SH-SY5Y (cell line): ENCODE results near the gene CORO2B.

Experiments
- GATA2 ChIP-seq: IDR thresholded peaks from 2 replicates; pipeline ENCODE4 v1.6.1; 2011; ENCODE audit warnings: mild to moderate bottlenecking, low read depth, low read length
- GATA3 ChIP-seq: IDR thresholded peaks from 2 replicates; pipeline ENCODE4 v1.6.1; 2011; ENCODE audit warnings: low read depth, mild to moderate bottlenecking, low read length, moderate library complexity

DNA sequence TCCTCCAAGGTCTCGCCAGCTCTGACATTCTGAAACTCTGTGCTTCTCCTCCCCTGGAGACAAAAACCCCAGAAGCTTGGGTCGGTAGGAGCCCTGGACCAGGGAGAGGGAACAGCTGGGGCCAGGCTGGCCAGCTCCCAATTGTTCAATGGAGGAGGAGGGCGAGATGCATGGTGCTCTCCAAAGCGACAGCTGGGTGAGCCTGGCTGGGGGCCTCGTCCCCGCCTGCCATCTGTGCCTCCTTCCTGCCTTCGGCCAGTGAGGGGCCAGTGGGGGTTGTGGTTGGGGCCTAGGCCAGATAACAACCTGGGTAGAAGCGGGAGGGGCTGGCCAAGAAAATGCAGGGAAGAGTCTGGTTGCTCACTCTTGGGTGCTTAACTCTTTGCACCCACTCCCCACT lies 79.4 kb downstream of the CORO2B start:
- TF ChIP-seq GATA2, result no peak
- TF ChIP-seq GATA3, result no peak
